HepG2 (cell line): ENCODE measurements around the gene VAPB. TPM values are rescaled to one million over a fixed set of nuclear protein-coding genes. Genes with fewer than 3 reads are reported as not detected.

Source experiments
- ADNP ChIP-seq: sonication (generic); formaldehyde crosslinking; IDR thresholded peaks from 2 replicates; pipeline ENCODE4 v1.4.0; 2020; ENCODE audit warnings: missing genetic modification reagents
- AGO1 ChIP-seq: fragments of 200-400 bp; formaldehyde crosslinking; IDR thresholded peaks from 2 replicates; pipeline ENCODE4 v1.6.1; 2017; ENCODE audit warnings: mild to moderate bottlenecking, low read depth, low read length, moderate library complexity; ENCODE audit not compliant: poor library complexity, severe bottlenecking
- AGO2 ChIP-seq: fragments of 200-400 bp; formaldehyde crosslinking; optimal IDR thresholded peaks from 2 replicates; pipeline ENCODE3; 2017; ENCODE audit warnings: mild to moderate bottlenecking, low read depth, low read length, moderate library complexity
- CEBPG ChIP-seq: IDR thresholded peaks from 2 replicates; pipeline ENCODE4 v1.6.1; 2016
- DZIP1 ChIP-seq: sonication (generic); formaldehyde crosslinking; IDR thresholded peaks from 2 replicates; pipeline ENCODE4 v1.5.0; 2020; ENCODE audit warnings: mild to moderate bottlenecking, missing genetic modification reagents
- HNF4A ChIP-seq: sonication (generic); formaldehyde crosslinking; IDR thresholded peaks from 2 replicates; pipeline ENCODE4 v1.4.0; 2020; ENCODE audit warnings: missing genetic modification reagents
- IKZF4 ChIP-seq: sonication (generic); formaldehyde crosslinking; IDR thresholded peaks from 2 replicates; pipeline ENCODE4 v1.5.1; 2020; ENCODE audit warnings: borderline replicate concordance, mild to moderate bottlenecking, low read depth, missing genetic modification reagents; ENCODE audit errors: not compliant biosample characterization
- IRF2 ChIP-seq: IDR thresholded peaks from 2 replicates; pipeline ENCODE4 v1.6.1; 2018; ENCODE audit warnings: missing genetic modification reagents, missing compliant biosample characterization
- JUND ChIP-seq: sonication (generic); formaldehyde crosslinking; IDR thresholded peaks from 2 replicates; pipeline ENCODE4 v1.8.0; 2022; ENCODE audit warnings: mild to moderate bottlenecking, missing genetic modification reagents
- NR3C1 ChIP-seq: sonication (generic); formaldehyde crosslinking; IDR thresholded peaks from 2 replicates; pipeline ENCODE4 v1.4.0; 2020; ENCODE audit warnings: missing genetic modification reagents
- PAX8 ChIP-seq: sonication (generic); formaldehyde crosslinking; IDR thresholded peaks from 2 replicates; pipeline ENCODE4 v1.8.0; 2022; ENCODE audit warnings: mild to moderate bottlenecking, missing genetic modification reagents, borderline replicate concordance
- RFXAP ChIP-seq: sonication (generic); formaldehyde crosslinking; IDR thresholded peaks from 2 replicates; pipeline ENCODE4 v1.4.0; 2020; ENCODE audit warnings: missing genetic modification reagents, borderline replicate concordance
- RNF219 ChIP-seq: sonication (generic); formaldehyde crosslinking; IDR thresholded peaks from 2 replicates; pipeline ENCODE4 v1.5.0; 2020; ENCODE audit warnings: mild to moderate bottlenecking, missing genetic modification reagents
- TRIM22 ChIP-seq: fragments of 450-650 bp; IDR thresholded peaks from 2 replicates; pipeline ENCODE4 v1.6.1; 2017
- TRIM24 ChIP-seq: sonication (generic); formaldehyde crosslinking; IDR thresholded peaks from 2 replicates; pipeline ENCODE4 v1.8.0; 2022; ENCODE audit warnings: mild to moderate bottlenecking, missing genetic modification reagents
- ZBTB26 ChIP-seq: IDR thresholded peaks from 2 replicates; pipeline ENCODE4 v1.6.1; 2016; ENCODE audit warnings: missing compliant biosample characterization, missing genetic modification reagents, borderline replicate concordance
- ZFP41 ChIP-seq: sonication (generic); formaldehyde crosslinking; IDR thresholded peaks from 2 replicates; pipeline ENCODE4 v1.4.0; 2020; ENCODE audit warnings: mild to moderate bottlenecking, missing genetic modification reagents, borderline replicate concordance
- ZNF253 ChIP-seq: sonication (generic); formaldehyde crosslinking; IDR thresholded peaks from 2 replicates; pipeline ENCODE4 v1.8.0; 2022; ENCODE audit warnings: mild to moderate bottlenecking, missing genetic modification reagents, borderline replicate concordance
- ZNF292 ChIP-seq: sonication (generic); formaldehyde crosslinking; IDR thresholded peaks from 2 replicates; pipeline ENCODE4 v1.8.1; 2022; ENCODE audit warnings: mild to moderate bottlenecking, low read depth, missing genetic modification reagents, borderline replicate concordance
- ZNF34 ChIP-seq: sonication (generic); formaldehyde crosslinking; IDR thresholded peaks from 2 replicates; pipeline ENCODE4 v1.4.0; 2020; ENCODE audit warnings: mild to moderate bottlenecking, missing genetic modification reagents, borderline replicate concordance
- ZNF589 ChIP-seq: sonication (generic); formaldehyde crosslinking; conservative IDR thresholded peaks from 2 replicates; pipeline ENCODE4 v1.8.0; 2022; ENCODE audit warnings: mild to moderate bottlenecking, moderate library complexity, missing genetic modification reagents
- ZNF616 ChIP-seq: sonication (generic); formaldehyde crosslinking; IDR thresholded peaks from 2 replicates; pipeline ENCODE4 v1.5.0; 2020; ENCODE audit warnings: low read depth, mild to moderate bottlenecking, missing genetic modification reagents
- ZNF746 ChIP-seq: sonication (generic); formaldehyde crosslinking; IDR thresholded peaks from 2 replicates; pipeline ENCODE4 v1.8.0; 2022; ENCODE audit warnings: mild to moderate bottlenecking, missing genetic modification reagents
- polyA plus RNA-seq, 8 experiments: library from polyadenylated mRNA; depleted of rRNA in 3 of 8; stranded (reverse) in 7 of 8; unstranded in 1 of 8; fragments of >200 nt; fragmentation: Illumina TruSeq in 4 of 8; extraction: Trizol in 4 of 8; gene quantifications; 2 replicates each; pipeline versions ENCODE4 v1.2.1 to v1.2.3, GENCODE V29; 2011 to 2016; ENCODE audit warnings: low read depth in 4 of 8, missing spikeins in 1 of 8, mixed read lengths in 1 of 8; ENCODE audit not compliant: insufficient read depth in 1 of 8
- total RNA-seq, 5 experiments: library from RNA; depleted of rRNA; stranded (reverse); fragments of >200 nt; fragmentation: Illumina TruSeq; extraction: Trizol; gene quantifications; 2 replicates each; pipeline ENCODE4 v1.2.3, GENCODE V29; 2016; ENCODE audit warnings: low read depth in 1 of 5

Gene VAPB
- total and polyA plus RNA-seq, 2 of the 13 experiments (the other 11 are each of a cell fraction or from before 2014, with no cell fraction given) = 18.6 to 48.5 TPM

- no peak; the same call in 1 of the 2 replicates for TF ChIP-seq PAX8 (CRISPR knock-in tag)
- no peak for TF ChIP-seq HNF4A
- no peak for TF ChIP-seq ZFP41 (CRISPR knock-in tag)
- TF ChIP-seq ZNF292 (CRISPR knock-in tag) = peak; percentile 53; the same call in 1 of the 2 replicates
- no peak for TF ChIP-seq ZNF34
- peak; percentile 55 for TF ChIP-seq AGO1
- peak; percentile 58; the same call in 1 of the 2 replicates for TF ChIP-seq DZIP1 (CRISPR knock-in tag)
- TF ChIP-seq TRIM22 = no peak
- no peak; the same call in 1 of the 2 replicates for TF ChIP-seq RFXAP (CRISPR knock-in tag)
- TF ChIP-seq TRIM24 (CRISPR knock-in tag) = no peak
- TF ChIP-seq ZNF616 (CRISPR knock-in tag) = no peak; the same call in none of the 2 replicates
- peak; percentile 78; the same call in 1 of the 2 replicates for TF ChIP-seq ZNF253
- TF ChIP-seq NR3C1 (CRISPR knock-in tag) = no peak
- TF ChIP-seq IRF2 (CRISPR knock-in tag) = no peak; the same call in 1 of the 2 replicates
- TF ChIP-seq RNF219 (CRISPR knock-in tag) = no peak
- TF ChIP-seq JUND (CRISPR knock-in tag) = no peak
- TF ChIP-seq AGO2 = peak; percentile 95
- no peak for TF ChIP-seq IKZF4 (CRISPR knock-in tag)
- peak; percentile 66; the same call in 1 of the 2 replicates for TF ChIP-seq ZNF589 (CRISPR knock-in tag)
- TF ChIP-seq ZBTB26 (CRISPR knock-in tag) = peak; percentile 17; the same call in 1 of the 2 replicates
- TF ChIP-seq ADNP (CRISPR knock-in tag) = no peak
- TF ChIP-seq ZNF746 (CRISPR knock-in tag) = peak; percentile 83
- TF ChIP-seq CEBPG = no peak
Measured at GRCh38 chr20:58389324-58389967, 417 bp downstream of the VAPB start (continued).
